Naive thymus-derived CD4-positive, alpha-beta T cell (primary cell): ENCODE measurements around the gene KIF5B. TPM values are rescaled to one million over a fixed set of nuclear protein-coding genes. Genes with fewer than 3 reads are reported as not detected.
"Not testable (repeated sequence)": the region's sequence is repeated elsewhere in the genome, so short reads cannot be mapped to it uniquely, and the experiment has no call there.

Experiments used
- ATAC-seq: fragments of 150-1000 bp; cut with Tn5 transposase; 2 replicates; pipeline ENCODE4 v1.10.0; 2021; ENCODE audit warnings: mild to moderate bottlenecking, moderate library complexity
- CTCF ChIA-PET: fragments of 350-600 bp; sonication (Branson Sonifier 250); formaldehyde crosslinking; loops from one replicate; lab custom pipeline; 2021; ENCODE audit warnings: antibody characterized with exemption; lab: Charles Lee
- POLR2A ChIA-PET: fragments of 350-600 bp; sonication (Branson Sonifier 250); formaldehyde crosslinking; loops from one replicate; lab custom pipeline; 2021; ENCODE audit warnings: antibody characterized with exemption, inconsistent platforms; lab: Charles Lee
- DNase-seq, 9 donors: peaks; one replicate each; pipeline versions ENCODE4 v3.0.0 to v3.0.0-alpha.2; 2020 to 2022; ENCODE audit warnings: mixed read lengths in 1 of 9
- H3K27ac ChIP-seq: one replicate; pipeline ENCODE4 v1.7.0; 2013; ENCODE audit warnings: mild to moderate bottlenecking, low read depth, low read length, moderate library complexity
- H3K27me3 ChIP-seq, 2 donors: one replicate each; pipeline ENCODE4 v1.7.0; 2013; ENCODE audit warnings: low read length in 2 of 2, mild to moderate bottlenecking in 2 of 2, moderate library complexity in 2 of 2; ENCODE audit not compliant: control insufficient read depth in 2 of 2, insufficient read depth in 2 of 2
- H3K36me3 ChIP-seq, 3 experiments: 1 replicate in 2 of 3; 2 replicates in 1 of 3; pipeline ENCODE4 v1.7.0; 2013; ENCODE audit warnings: low read length in 3 of 3, mild to moderate bottlenecking in 3 of 3, moderate library complexity in 1 of 3; ENCODE audit not compliant: insufficient read depth in 3 of 3, control insufficient read depth in 2 of 3
- H3K4me1 ChIP-seq, 2 donors: one replicate each; pipeline ENCODE4 v1.7.0; 2013; ENCODE audit warnings: low read length in 2 of 2, mild to moderate bottlenecking in 2 of 2, moderate library complexity in 1 of 2; ENCODE audit not compliant: control insufficient read depth in 2 of 2, insufficient read depth in 2 of 2
- H3K4me3 ChIP-seq: 2 replicates; pipeline ENCODE4 v1.7.0; 2013; ENCODE audit warnings: mild to moderate bottlenecking, low read length
- H3K9me3 ChIP-seq, 3 experiments: 1 replicate in 2 of 3; 2 replicates in 1 of 3; pipeline ENCODE4 v1.7.0; 2013; ENCODE audit warnings: low read length in 3 of 3; ENCODE audit not compliant: control insufficient read depth in 2 of 3
- H3K27ac Mint-ChIP-seq, 9 donors: one replicate each; pipeline ENCODE4 v1.8.0; 2020 to 2022; ENCODE audit warnings: mixed read lengths in 9 of 9, mild to moderate bottlenecking in 8 of 9, moderate library complexity in 5 of 9, inconsistent platforms in 2 of 9
- H3K27me3 Mint-ChIP-seq, 5 donors: one replicate each; pipeline ENCODE4 v1.8.0; 2021 to 2022; ENCODE audit warnings: mixed read lengths in 5 of 5, mild to moderate bottlenecking in 1 of 5
- H3K36me3 Mint-ChIP-seq, 5 donors: one replicate each; pipeline ENCODE4 v1.8.0; 2020 to 2022; ENCODE audit warnings: mixed read lengths in 5 of 5, mild to moderate bottlenecking in 3 of 5, inconsistent platforms in 1 of 5
- H3K4me1 Mint-ChIP-seq, 7 donors: one replicate each; pipeline ENCODE4 v1.8.0; 2020 to 2022; ENCODE audit warnings: mixed read lengths in 7 of 7, mild to moderate bottlenecking in 3 of 7, inconsistent platforms in 1 of 7
- H3K4me3 Mint-ChIP-seq, 10 donors: one replicate each; pipeline ENCODE4 v1.8.0; 2020 to 2022; ENCODE audit warnings: mild to moderate bottlenecking in 10 of 10, mixed read lengths in 10 of 10, moderate library complexity in 6 of 10, inconsistent platforms in 2 of 10
- H3K9me3 Mint-ChIP-seq, 11 donors: one replicate each; pipeline ENCODE4 v1.8.0; 2020 to 2022; ENCODE audit warnings: mixed read lengths in 11 of 11, mild to moderate bottlenecking in 4 of 11, inconsistent platforms in 1 of 11, moderate library complexity in 1 of 11
- intact Hi-C, 2 donors: fragments of 100-400 bp; cut with micrococcal nuclease; formaldehyde crosslinking; loops; one replicate each; pipeline ENCODE4 v1.15.1; 2023
- polyA plus RNA-seq, 2 donors: library from polyadenylated mRNA; unstranded; fragments of 300-500 nt; fragmentation: Illumina TruSeq; gene quantifications; one replicate each; pipeline ENCODE4 v1.2.3, GENCODE V29; 2021
- total RNA-seq, 6 experiments: library from RNA in 5 of 6; stranded (reverse) in 5 of 6; gene quantifications; 1 replicate in 5 of 6; 2 replicates in 1 of 6; pipeline ENCODE4 v1.2.3 and lab custom pipeline; 2021 to 2026

The KIF5B gene
- total and polyA plus RNA-seq, 7 experiments from 2014 or later: 19.7 to 66.0 (median 44.4) TPM

- H3K27me3 Mint-ChIP-seq: peaks cover 0 to 13% (median 8%) of the 10 kb centered on the region in 5 donors
- POLR2A ChIA-PET, H3K27ac Mint-ChIP-seq, DNase-seq, H3K9me3 ChIP-seq, CTCF ChIA-PET, H3K27me3 ChIP-seq, ATAC-seq, H3K4me1 Mint-ChIP-seq, intact Hi-C loops, H3K4me3 Mint-ChIP-seq, H3K36me3 ChIP-seq, H3K4me1 ChIP-seq, H3K27ac ChIP-seq, H3K4me3 ChIP-seq: not testable (repeated sequence)
- H3K9me3 Mint-ChIP-seq: peaks cover 0 to 31% (median 7%) of the 10 kb centered on the region in 11 donors
- H3K36me3 Mint-ChIP-seq: peaks cover 0 to 17% (median 0%) of the 10 kb centered on the region in 5 donors
These were observed 42.5 kb upstream of the KIF5B start for GRCh38 chr10:32098566-32099259.

DNA sequence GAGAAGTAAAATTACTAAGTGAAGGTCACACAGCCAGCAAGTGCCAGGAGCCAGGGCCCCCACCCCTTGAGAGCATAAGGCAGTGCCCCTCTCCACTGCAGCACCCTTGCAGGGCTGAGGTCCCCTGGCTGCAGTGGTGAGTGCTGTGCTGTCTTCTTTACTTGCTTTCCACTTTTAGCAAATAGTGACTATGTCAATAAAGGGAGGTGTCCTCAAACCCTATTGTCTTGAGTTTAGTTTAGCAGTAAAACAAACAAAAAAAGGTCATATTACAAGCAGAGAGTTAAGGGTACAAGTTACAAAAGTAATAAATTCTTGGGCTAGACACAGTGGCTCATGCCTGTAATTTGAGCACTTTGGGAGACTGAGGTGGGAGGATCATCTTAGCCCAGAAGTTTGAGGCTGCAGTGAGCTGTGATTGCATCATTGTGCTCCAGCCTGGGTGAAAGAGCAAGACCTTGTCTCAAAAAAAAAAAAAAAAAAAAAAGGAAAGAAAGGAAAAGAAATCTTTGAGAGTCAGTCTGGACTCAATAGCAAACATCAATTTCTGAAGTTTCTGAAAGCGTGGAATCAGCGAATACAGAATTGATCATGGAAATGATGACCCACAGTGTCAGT lies 39.0 kb upstream of the KIF5B start:
- intact Hi-C loops: no loop called here
- Mint-ChIP-seq H3K27ac (no peak overlapping the region), H3K4me1 (no peaks in the 10 kb centered on the region), H3K9me3 (peaks cover 0 to 31% (median 7%) of the 10 kb centered on the region in 11 donors), H3K27me3 (peaks cover 0 to 13% (median 10%) of the 10 kb centered on the region in 5 donors), H3K36me3 (peaks cover 0 to 17% (median 3%) of the 10 kb centered on the region in 5 donors), H3K4me3 (no peak overlapping the region)
- H3K27ac ChIP-seq: no peak overlapping the region
- POLR2A ChIA-PET: no interaction called here
- H3K4me1 ChIP-seq: no peaks in the 10 kb centered on the region
- H3K27me3 ChIP-seq: no peaks in the 10 kb centered on the region
- H3K36me3 ChIP-seq: no peaks in the 10 kb centered on the region
- ATAC-seq (no peak), DNase-seq (no peak)
- no peaks in the 10 kb centered on the region for H3K9me3 ChIP-seq
- CTCF ChIA-PET: no interaction called here
- no peak overlapping the region for H3K4me3 ChIP-seq

DNA sequence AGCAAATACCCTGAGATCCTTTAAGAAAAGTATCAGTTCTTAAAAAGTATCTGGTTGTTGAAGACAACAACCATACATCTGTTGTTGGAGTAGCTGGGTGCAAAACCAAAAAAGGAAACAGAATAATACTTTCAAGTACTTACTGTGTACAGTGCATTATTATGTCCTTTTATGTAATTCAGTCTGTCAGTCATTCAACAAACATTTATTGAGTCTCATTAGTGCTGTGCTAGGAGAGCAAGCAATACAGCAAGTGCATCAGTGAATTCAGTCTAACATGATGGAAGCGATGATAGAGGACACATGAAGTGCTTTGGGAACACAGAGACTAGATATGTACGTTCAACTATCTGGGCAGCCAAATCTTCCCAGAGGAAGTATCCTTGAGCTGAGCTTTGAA lies 37.4 kb upstream of the KIF5B start:
- ChIA-PET POLR2A (no interaction called here), CTCF (no interaction called here)
- Mint-ChIP-seq H3K27me3 (peaks cover 0 to 22% (median 10%) of the 10 kb centered on the region in 5 donors), H3K27ac (peak overlapping the region in 1 of 9 donors; percentile 57), H3K4me1 (no peaks in the 10 kb centered on the region), H3K9me3 (peaks cover 0 to 23% (median 2%) of the 10 kb centered on the region in 11 donors), H3K4me3 (no peak overlapping the region), H3K36me3 (peaks cover 0 to 10% (median 3%) of the 10 kb centered on the region in 5 donors)
- no peak overlapping the region for H3K4me3 ChIP-seq
- intact Hi-C loops: no loop called here
- H3K27ac ChIP-seq: no peak overlapping the region
- no peaks in the 10 kb centered on the region for H3K4me1 ChIP-seq
- no peak for DNase-seq
- no peaks in the 10 kb centered on the region for H3K36me3 ChIP-seq
- H3K9me3 ChIP-seq: no peaks in the 10 kb centered on the region
- no peaks in the 10 kb centered on the region for H3K27me3 ChIP-seq
- ATAC-seq: no peak

DNA sequence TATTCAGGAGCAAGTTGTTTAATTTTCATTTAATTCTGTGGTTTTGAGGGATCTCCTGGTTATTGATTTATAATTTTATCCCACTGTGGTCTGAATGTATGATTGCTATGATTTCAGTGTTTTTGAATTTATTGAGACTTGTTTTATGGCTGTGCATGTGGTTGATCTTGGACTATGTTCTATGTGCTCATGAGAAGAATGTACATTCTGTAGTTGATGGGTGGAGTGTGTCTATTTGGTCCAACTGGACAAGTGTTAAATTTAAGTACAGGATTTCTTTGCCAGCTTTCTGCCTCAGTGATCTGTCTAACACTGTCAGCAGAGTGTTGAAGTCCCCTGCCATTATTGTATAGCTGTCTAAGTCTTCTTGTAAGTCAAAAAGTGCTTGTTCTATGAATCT lies 34.8 kb upstream of the KIF5B start:
- Mint-ChIP-seq H3K4me1 (no peaks in the 10 kb centered on the region), H3K4me3 (no peak overlapping the region), H3K27me3 (peaks cover 0 to 24% (median 10%) of the 10 kb centered on the region in 5 donors), H3K27ac (no peak overlapping the region), H3K9me3 (peaks cover 0 to 8% (median 0%) of the 10 kb centered on the region in 11 donors), H3K36me3 (peaks cover 0 to 3% (median 0%) of the 10 kb centered on the region in 5 donors)
- no peaks in the 10 kb centered on the region for H3K4me1 ChIP-seq
- ATAC-seq (no peak), DNase-seq (no peak)
- ChIA-PET CTCF (no interaction called here), POLR2A (no interaction called here)
- no peaks in the 10 kb centered on the region for H3K27me3 ChIP-seq
- intact Hi-C loops: no loop called here
- H3K4me3 ChIP-seq: no peak overlapping the region
- no peaks in the 10 kb centered on the region for H3K36me3 ChIP-seq
- no peaks in the 10 kb centered on the region for H3K9me3 ChIP-seq
- H3K27ac ChIP-seq: no peak overlapping the region

DNA sequence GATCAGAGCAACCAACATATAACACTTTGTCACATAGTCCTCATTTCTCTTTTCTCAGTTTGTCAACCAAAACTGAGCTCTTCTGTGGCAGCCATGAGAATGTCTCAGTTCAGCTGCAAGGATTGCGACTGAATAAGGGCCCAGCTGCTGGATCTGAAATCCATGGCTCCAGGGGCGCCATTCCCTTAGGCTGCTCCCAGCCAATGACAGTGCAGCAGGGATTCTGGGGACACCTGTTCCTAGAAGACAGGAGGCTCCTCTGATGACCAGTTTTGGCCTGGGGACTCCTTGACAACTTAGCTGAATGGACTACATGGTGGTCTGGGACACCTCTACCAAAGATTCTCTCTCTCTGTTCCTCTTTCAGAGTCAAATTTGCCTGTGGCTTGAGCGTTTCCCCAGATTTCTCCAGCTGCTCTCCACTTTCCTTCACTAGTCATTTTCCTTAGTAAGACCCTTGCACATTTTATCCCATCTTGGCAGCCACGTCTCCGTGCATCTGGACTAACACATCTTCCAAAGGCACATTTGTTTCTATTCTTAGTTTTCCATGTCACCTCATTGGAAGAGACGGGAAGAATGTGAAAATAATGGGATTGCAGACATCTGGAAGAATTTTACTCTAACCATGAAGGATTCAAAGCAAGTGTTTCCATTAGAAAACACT lies 28.1 kb upstream of the KIF5B start:
- H3K9me3 ChIP-seq: no peaks in the 10 kb centered on the region
- POLR2A ChIA-PET: no interaction called here
- Mint-ChIP-seq H3K27me3 (peaks cover 0 to 6% (median 0%) of the 10 kb centered on the region in 5 donors), H3K36me3 (no peaks in the 10 kb centered on the region), H3K27ac (no peak overlapping the region), H3K4me1 (no peaks in the 10 kb centered on the region), H3K9me3 (peaks cover 0 to 1% (median 0%) of the 10 kb centered on the region in 11 donors), H3K4me3 (no peak overlapping the region)
- H3K27ac ChIP-seq: no peak overlapping the region
- ATAC-seq (no peak), DNase-seq (no peak)
- no peak overlapping the region for H3K4me3 ChIP-seq
- no peaks in the 10 kb centered on the region for H3K4me1 ChIP-seq
- no peaks in the 10 kb centered on the region for H3K36me3 ChIP-seq
- CTCF ChIA-PET: no interaction called here
- intact Hi-C loops: no loop called here
- H3K27me3 ChIP-seq: no peaks in the 10 kb centered on the region

DNA sequence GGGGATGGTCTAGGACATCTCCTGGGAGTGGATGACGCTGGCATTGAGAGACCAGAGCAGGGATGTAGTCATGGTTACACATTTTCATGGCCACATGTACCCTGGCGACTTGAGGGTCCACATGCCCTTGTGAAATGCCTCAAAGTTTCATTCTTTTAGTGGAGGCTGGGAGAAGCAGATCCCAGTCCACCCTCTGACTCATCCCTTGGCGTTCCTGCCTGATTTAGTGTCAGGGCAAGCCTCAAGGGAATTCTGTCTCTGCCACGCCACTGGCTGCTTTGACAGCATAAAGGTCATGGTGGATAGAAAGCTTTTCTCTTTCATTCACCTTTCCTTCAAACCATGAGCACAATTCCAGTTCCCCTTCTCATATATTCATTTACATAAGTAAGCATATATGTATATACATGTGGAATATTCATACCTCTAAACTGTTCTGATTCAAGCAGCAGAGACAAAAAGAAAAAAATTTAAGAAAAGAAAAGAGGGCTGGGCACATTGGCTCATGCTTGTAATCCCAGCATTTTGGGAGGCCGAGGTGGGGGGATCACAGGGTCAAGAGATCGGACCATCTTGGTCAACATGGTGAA lies 21.8 kb upstream of the KIF5B start:
- CTCF ChIA-PET: no interaction called here
- Mint-ChIP-seq H3K27ac (no peak overlapping the region), H3K27me3 (peaks cover 0 to 9% (median 4%) of the 10 kb centered on the region in 5 donors), H3K9me3 (no peaks in the 10 kb centered on the region), H3K4me3 (no peak overlapping the region), H3K36me3 (no peaks in the 10 kb centered on the region), H3K4me1 (no peaks in the 10 kb centered on the region)
- H3K36me3 ChIP-seq: no peaks in the 10 kb centered on the region
- intact Hi-C loops: no loop called here
- no peaks in the 10 kb centered on the region for H3K9me3 ChIP-seq
- ATAC-seq (no peak), DNase-seq (no peak)
- no peak overlapping the region for H3K4me3 ChIP-seq
- no peaks in the 10 kb centered on the region for H3K4me1 ChIP-seq
- no peaks in the 10 kb centered on the region for H3K27me3 ChIP-seq
- POLR2A ChIA-PET: no interaction called here
- no peak overlapping the region for H3K27ac ChIP-seq
